K562 (cell line): ENCODE data around the gene NR3C1. TPM values are rescaled to one million over a fixed set of nuclear protein-coding genes. Genes with fewer than 3 reads are reported as not detected.
A peak's percentile ranks its signal among the peaks of the same experiment; 100 is the strongest.

Experiments used
- FOXK1 ChIP-seq: sonication (generic); formaldehyde crosslinking; IDR thresholded peaks from 2 replicates; pipeline ENCODE4 v1.8.0; 2022; ENCODE audit warnings: missing genetic modification reagents, mild to moderate bottlenecking, borderline replicate concordance
- KAT2B ChIP-seq: IDR thresholded peaks from one replicate; pipeline ENCODE4 v1.6.1; 2012; ENCODE audit warnings: low read depth, mild to moderate bottlenecking, control low read depth, inconsistent platforms, low read length, moderate library complexity
- MAX ChIP-seq: sonication (generic); formaldehyde crosslinking; IDR thresholded peaks from 2 replicates; pipeline ENCODE4 v1.9.0; 2022; ENCODE audit warnings: mild to moderate bottlenecking, missing genetic modification reagents
- MTA3 ChIP-seq: fragments of 450-650 bp; formaldehyde crosslinking; IDR thresholded peaks from 2 replicates; pipeline ENCODE4 v1.6.1; 2017; ENCODE audit warnings: mild to moderate bottlenecking, borderline replicate concordance
- NFE2 ChIP-seq: IDR thresholded peaks from 2 replicates; pipeline ENCODE4 v1.6.1; 2014; ENCODE audit warnings: antibody characterized with exemption, low read depth
- PML ChIP-seq: IDR thresholded peaks from 2 replicates; pipeline ENCODE4 v1.6.1; 2012; ENCODE audit warnings: low read length, inconsistent platforms
- PURB ChIP-seq: sonication (generic); formaldehyde crosslinking; IDR thresholded peaks from 2 replicates; pipeline ENCODE4 v1.9.0; 2021; ENCODE audit warnings: low read depth, mild to moderate bottlenecking, missing genetic modification reagents
- RFX7 ChIP-seq: fragments of 250-450 bp; sonication (Bioruptor Pico); IDR thresholded peaks from 2 replicates; pipeline ENCODE4 v1.5.1; 2021; ENCODE audit warnings: mild to moderate bottlenecking
- SNRNP70 ChIP-seq: fragments of 200-400 bp; formaldehyde crosslinking; optimal IDR thresholded peaks from 2 replicates; pipeline ENCODE3; 2017; ENCODE audit warnings: low read depth, low read length
- TAF1 ChIP-seq: IDR thresholded peaks from 2 replicates; pipeline ENCODE4 v1.6.1; 2011; ENCODE audit warnings: mild to moderate bottlenecking, low read length, moderate library complexity; ENCODE audit not compliant: insufficient read depth, control insufficient read depth, severe bottlenecking; ENCODE audit errors: extremely low read depth
- THRA ChIP-seq: fragments of 450-650 bp; IDR thresholded peaks from 2 replicates; pipeline ENCODE4 v1.6.1; 2017; ENCODE audit warnings: mild to moderate bottlenecking, moderate library complexity
- ZNF140 ChIP-seq: fragments of 250-450 bp; sonication (Bioruptor Pico); IDR thresholded peaks from 2 replicates; pipeline ENCODE4 v1.8.0; 2021; ENCODE audit warnings: moderate library complexity, mild to moderate bottlenecking, inconsistent platforms
- ZNF277 ChIP-seq: fragments of 250-450 bp; sonication (Bioruptor Pico); IDR thresholded peaks from 2 replicates; pipeline ENCODE4 v1.8.0; 2022; ENCODE audit warnings: inconsistent platforms, mild to moderate bottlenecking, moderate library complexity, borderline replicate concordance
- ZNF740 ChIP-seq, 3 experiments: fragments of 200-800 bp in 1 of 3; sonication (Bioruptor generic) in 1 of 3; sonication (generic) in 1 of 3; formaldehyde crosslinking in 1 of 3; IDR thresholded peaks; 2 replicates each; pipeline versions ENCODE4 v1.6.1 to v1.8.0; 2016 to 2022; ENCODE audit warnings: mild to moderate bottlenecking in 2 of 3, missing compliant biosample characterization in 2 of 3, missing genetic modification characterization in 2 of 3, missing genetic modification reagents in 1 of 3
- ZNF79 ChIP-seq: fragments of 250-450 bp; sonication (Bioruptor Pico); IDR thresholded peaks from 2 replicates; pipeline ENCODE4 v1.4.0; 2020; ENCODE audit warnings: low read depth, mild to moderate bottlenecking, moderate library complexity
- polyA plus RNA-seq, 8 experiments: library from polyadenylated mRNA; depleted of rRNA in 4 of 8; stranded (reverse) in 5 of 8; unstranded in 3 of 8; fragments of >200 nt; fragmentation: Nextera tagmentation in 2 of 8; fragmentation: Illumina TruSeq in 1 of 8; extraction: Ambion mirVana in 2 of 8; extraction: Trizol in 1 of 8; gene quantifications; 2 replicates each; pipeline versions ENCODE4 v1.2.1 to v1.2.3, GENCODE V29; 2011 to 2014; ENCODE audit warnings: inconsistent platforms in 1 of 8, missing spikeins in 1 of 8
- total RNA-seq, 7 experiments: library from RNA; depleted of rRNA in 6 of 7; stranded (reverse); fragments of >200 nt in 6 of 7; fragmentation: Illumina TruSeq in 2 of 7; extraction: Trizol in 2 of 7; gene quantifications; 2 replicates each; pipeline versions ENCODE4 v1.2.1 to v1.2.3, GENCODE V29; 2011 to 2021; ENCODE audit warnings: low replicate concordance in 1 of 7
- TF ChIP-seq, protein P1 (sequence below): fragments of 250-450 bp; sonication (Bioruptor Pico); IDR thresholded peaks from 2 replicates; pipeline ENCODE4 v1.4.0; 2020
- TF ChIP-seq, protein P2 (sequence below): fragments of 450-650 bp; IDR thresholded peaks from 2 replicates; pipeline ENCODE4 v1.6.1; 2016; ENCODE audit warnings: borderline replicate concordance

Gene NR3C1
- total and polyA plus RNA-seq, 9 of the 15 experiments (the other 6 are each of a cell fraction or from before 2014, with no cell fraction given): 8.2 to 36.0 (median 15.0) TPM

- TF ChIP-seq ZNF79: no peak
- no peak for TF ChIP-seq RFX7 (CRISPR knock-in tag)
- TF ChIP-seq KAT2B: no peak
- no peak for TF ChIP-seq PURB (CRISPR knock-in tag)
- TF ChIP-seq FOXK1 (CRISPR knock-in tag): no peak
- TF ChIP-seq THRA: no peak
- TF ChIP-seq MTA3: no peak
- no peak for TF ChIP-seq SNRNP70
- TF ChIP-seq TAF1: peak; percentile 75
- TF ChIP-seq PML: 0 out of 2 replicates have a peak, but pooled peaks have one; percentile 11
- TF ChIP-seq ZNF740 (CRISPR knock-in tag; IDR thresholded peaks at IDR 0.05): peak; percentile 48; the same call in 1 of the 2 replicates
- 0 out of 4 replicates have a peak, but pooled peaks of 1 of the 2 experiments have one; percentile 34 for TF ChIP-seq ZNF740 (tag; IDR thresholded peaks at IDR 0.05)
- peak; percentile 86 for TF ChIP-seq MAX
- TF ChIP-seq, protein P1, sequence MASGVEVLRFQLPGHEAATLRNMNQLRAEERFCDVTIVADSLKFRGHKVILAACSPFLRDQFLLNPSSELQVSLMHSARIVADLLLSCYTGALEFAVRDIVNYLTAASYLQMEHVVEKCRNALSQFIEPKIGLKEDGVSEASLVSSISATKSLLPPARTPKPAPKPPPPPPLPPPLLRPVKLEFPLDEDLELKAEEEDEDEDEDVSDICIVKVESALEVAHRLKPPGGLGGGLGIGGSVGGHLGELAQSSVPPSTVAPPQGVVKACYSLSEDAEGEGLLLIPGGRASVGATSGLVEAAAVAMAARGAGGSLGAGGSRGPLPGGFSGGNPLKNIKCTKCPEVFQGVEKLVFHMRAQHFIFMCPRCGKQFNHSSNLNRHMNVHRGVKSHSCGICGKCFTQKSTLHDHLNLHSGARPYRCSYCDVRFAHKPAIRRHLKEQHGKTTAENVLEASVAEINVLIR (CRISPR knock-in tag): no peak
- TF ChIP-seq ZNF140 (CRISPR knock-in tag): no peak
- TF ChIP-seq ZNF277 (CRISPR knock-in tag): no peak
- no peak for TF ChIP-seq NFE2
- TF ChIP-seq, protein P2, sequence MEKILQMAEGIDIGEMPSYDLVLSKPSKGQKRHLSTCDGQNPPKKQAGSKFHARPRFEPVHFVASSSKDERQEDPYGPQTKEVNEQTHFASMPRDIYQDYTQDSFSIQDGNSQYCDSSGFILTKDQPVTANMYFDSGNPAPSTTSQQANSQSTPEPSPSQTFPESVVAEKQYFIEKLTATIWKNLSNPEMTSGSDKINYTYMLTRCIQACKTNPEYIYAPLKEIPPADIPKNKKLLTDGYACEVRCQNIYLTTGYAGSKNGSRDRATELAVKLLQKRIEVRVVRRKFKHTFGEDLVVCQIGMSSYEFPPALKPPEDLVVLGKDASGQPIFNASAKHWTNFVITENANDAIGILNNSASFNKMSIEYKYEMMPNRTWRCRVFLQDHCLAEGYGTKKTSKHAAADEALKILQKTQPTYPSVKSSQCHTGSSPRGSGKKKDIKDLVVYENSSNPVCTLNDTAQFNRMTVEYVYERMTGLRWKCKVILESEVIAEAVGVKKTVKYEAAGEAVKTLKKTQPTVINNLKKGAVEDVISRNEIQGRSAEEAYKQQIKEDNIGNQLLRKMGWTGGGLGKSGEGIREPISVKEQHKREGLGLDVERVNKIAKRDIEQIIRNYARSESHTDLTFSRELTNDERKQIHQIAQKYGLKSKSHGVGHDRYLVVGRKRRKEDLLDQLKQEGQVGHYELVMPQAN: no peak
These were observed 1.8 kb upstream of the NR3C1 start (continued) for GRCh38 chr5:143405063-143405848.
